ENCODE data around the gene ZNRF3. TPM values are rescaled to one million over a fixed set of nuclear protein-coding genes. Genes with fewer than 3 reads are reported as not detected.

The ZNRF3 gene
- polyA plus RNA-seq, 1 donor (not counting 4 experiments of a cell fraction or from before 2014, with no cell fraction given): 2.6 TPM

DNA sequence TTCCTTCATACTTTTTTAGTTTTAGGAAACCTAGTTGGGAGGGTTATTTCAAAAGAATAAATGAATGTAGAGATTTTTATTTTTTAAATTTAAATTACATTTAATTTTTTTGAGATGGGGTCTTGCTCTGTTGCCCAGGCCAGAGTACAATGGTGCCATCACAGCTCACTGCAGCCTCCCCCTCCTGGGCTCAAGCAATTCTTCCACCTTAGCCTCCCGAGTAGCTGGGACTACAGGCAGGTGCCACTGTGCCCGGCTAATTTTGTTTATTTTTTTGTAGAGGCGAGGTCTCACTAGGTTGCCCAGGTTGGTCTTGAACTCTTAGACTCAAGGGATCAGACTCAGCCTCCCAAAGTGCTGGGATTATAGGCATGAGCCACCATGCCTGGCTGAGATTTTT, 32.6 kb downstream of the ZNRF3 start:
- no peak overlapping the region for H3K4me2 ChIP-seq (ENCODE audit: control insufficient read depth, extremely low read depth, insufficient read depth, low read depth, low read length)
- H3K4me3 ChIP-seq (ENCODE audit: control insufficient read depth in 2 of 3, extremely low read depth in 1 of 3, insufficient read depth in 2 of 3, low read depth in 1 of 3, low read length in 3 of 3): no peak overlapping the region
- no peaks in the 10 kb centered on the region for H3K36me3 ChIP-seq (ENCODE audit: control insufficient read depth in 2 of 2, extremely low read depth in 1 of 2, insufficient read depth in 2 of 2, low read length in 2 of 2)
- peaks cover 8% of the 10 kb centered on the region for H3K4me1 ChIP-seq (ENCODE audit: control insufficient read depth, extremely low read depth, insufficient read depth, low read length)
- no peaks in the 10 kb centered on the region for H3K9me3 ChIP-seq (ENCODE audit: control insufficient read depth, low read depth, low read length)
- no peak overlapping the region for H3K27ac ChIP-seq (ENCODE audit: control insufficient read depth, insufficient read depth, low read length)
- H4K20me1 ChIP-seq (ENCODE audit: control insufficient read depth, extremely low read depth, insufficient read depth, low read length): no peaks in the 10 kb centered on the region
- no peaks in the 10 kb centered on the region for H3K9me1 ChIP-seq (ENCODE audit: control insufficient read depth, extremely low read depth, insufficient read depth, low read length)
- peaks cover 5% of the 10 kb centered on the region for H3K79me2 ChIP-seq (ENCODE audit: control insufficient read depth, insufficient read depth, low read length)
- H3K27me3 ChIP-seq (ENCODE audit: control insufficient read depth, extremely low read depth, insufficient read depth, low read length): no peaks in the 10 kb centered on the region
- no peak overlapping the region for H2AFZ ChIP-seq (ENCODE audit: control insufficient read depth, low read length)
- dilution Hi-C loops (cut with MboI; ENCODE audit: extremely low pct_ligation_motif_present, low sequenced_read_pairs): no loop called here
- H3K9ac ChIP-seq (ENCODE audit: control insufficient read depth, extremely low read depth, insufficient read depth, low read length): no peak overlapping the region
- FAIRE-seq (no peak), DNase-seq (ENCODE audit: low read depth, low spot score) (no peak)
- no peak for TF ChIP-seq EZH2 (IDR thresholded peaks at IDR 0.05; ENCODE audit: low read length)
- TF ChIP-seq, protein P1, sequence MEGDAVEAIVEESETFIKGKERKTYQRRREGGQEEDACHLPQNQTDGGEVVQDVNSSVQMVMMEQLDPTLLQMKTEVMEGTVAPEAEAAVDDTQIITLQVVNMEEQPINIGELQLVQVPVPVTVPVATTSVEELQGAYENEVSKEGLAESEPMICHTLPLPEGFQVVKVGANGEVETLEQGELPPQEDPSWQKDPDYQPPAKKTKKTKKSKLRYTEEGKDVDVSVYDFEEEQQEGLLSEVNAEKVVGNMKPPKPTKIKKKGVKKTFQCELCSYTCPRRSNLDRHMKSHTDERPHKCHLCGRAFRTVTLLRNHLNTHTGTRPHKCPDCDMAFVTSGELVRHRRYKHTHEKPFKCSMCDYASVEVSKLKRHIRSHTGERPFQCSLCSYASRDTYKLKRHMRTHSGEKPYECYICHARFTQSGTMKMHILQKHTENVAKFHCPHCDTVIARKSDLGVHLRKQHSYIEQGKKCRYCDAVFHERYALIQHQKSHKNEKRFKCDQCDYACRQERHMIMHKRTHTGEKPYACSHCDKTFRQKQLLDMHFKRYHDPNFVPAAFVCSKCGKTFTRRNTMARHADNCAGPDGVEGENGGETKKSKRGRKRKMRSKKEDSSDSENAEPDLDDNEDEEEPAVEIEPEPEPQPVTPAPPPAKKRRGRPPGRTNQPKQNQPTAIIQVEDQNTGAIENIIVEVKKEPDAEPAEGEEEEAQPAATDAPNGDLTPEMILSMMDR (optimal IDR thresholded peaks at IDR 0.05 in 1 of 3, IDR thresholded peaks at IDR 0.05 in 1 of 3, conservative IDR thresholded peaks at IDR 0.05 in 1 of 3; ENCODE audit: extremely low read depth in 1 of 3, insufficient read depth in 2 of 3, low read length in 3 of 3): no peak

DNA sequence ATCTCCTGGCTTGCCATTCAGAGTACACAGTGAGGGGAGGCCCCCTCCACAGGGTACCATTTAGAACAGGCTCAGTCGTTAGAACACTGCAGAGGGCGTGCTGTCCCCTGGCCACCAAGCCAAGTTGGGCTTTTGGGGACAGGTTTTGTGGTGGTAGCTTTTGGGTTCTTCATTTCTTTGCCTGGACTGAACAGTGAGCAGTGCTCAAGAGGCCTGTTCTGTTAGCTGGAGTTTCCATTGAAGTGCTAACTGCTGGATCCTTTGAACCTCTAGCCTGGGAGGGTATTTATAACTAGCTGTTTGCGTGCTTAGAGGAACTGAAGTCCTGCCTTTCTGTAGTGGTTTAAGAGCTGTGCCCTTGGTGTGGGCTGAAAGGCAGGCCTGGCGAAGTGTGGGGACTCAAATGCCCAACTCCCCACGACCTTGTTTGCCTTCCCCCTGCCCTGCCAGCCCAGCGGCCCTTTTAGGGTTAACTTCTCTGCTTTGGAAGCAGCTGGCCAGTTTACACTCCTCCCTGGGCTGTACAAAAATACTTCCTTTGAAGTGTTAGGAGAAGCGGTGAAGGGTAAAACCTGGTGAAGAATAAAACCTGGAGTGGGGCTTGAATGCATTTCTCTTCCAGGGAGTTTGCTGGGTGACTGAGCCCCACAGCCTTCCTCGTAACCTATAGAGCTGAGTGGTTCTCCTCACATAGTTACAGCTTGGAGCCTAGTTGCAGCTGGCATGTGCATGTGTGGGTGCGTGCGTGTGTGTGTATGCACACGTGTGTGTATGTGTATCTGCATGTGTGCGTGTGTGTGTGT, 34.6 kb downstream of the ZNRF3 start:
- no peak overlapping the region for H3K4me3 ChIP-seq (ENCODE audit: control insufficient read depth in 2 of 3, extremely low read depth in 1 of 3, insufficient read depth in 2 of 3, low read depth in 1 of 3, low read length in 3 of 3)
- H3K4me2 ChIP-seq (ENCODE audit: control insufficient read depth, extremely low read depth, insufficient read depth, low read depth, low read length): no peak overlapping the region
- dilution Hi-C loops (cut with MboI; ENCODE audit: extremely low pct_ligation_motif_present, low sequenced_read_pairs): no loop called here
- H3K9ac ChIP-seq (ENCODE audit: control insufficient read depth, extremely low read depth, insufficient read depth, low read length): no peak overlapping the region
- H3K9me1 ChIP-seq (ENCODE audit: control insufficient read depth, extremely low read depth, insufficient read depth, low read length): no peaks in the 10 kb centered on the region
- no peak overlapping the region for H2AFZ ChIP-seq (ENCODE audit: control insufficient read depth, low read length)
- H3K4me1 ChIP-seq (ENCODE audit: control insufficient read depth, extremely low read depth, insufficient read depth, low read length): peaks cover 22% of the 10 kb centered on the region
- H3K27ac ChIP-seq (ENCODE audit: control insufficient read depth, insufficient read depth, low read length): no peak overlapping the region
- H3K27me3 ChIP-seq (ENCODE audit: control insufficient read depth, extremely low read depth, insufficient read depth, low read length): no peaks in the 10 kb centered on the region
- FAIRE-seq: no peak
- no peak for DNase-seq (ENCODE audit: low read depth, low spot score)
- H3K79me2 ChIP-seq (ENCODE audit: control insufficient read depth, insufficient read depth, low read length): peaks cover 7% of the 10 kb centered on the region
- H3K36me3 ChIP-seq (ENCODE audit: control insufficient read depth in 2 of 2, extremely low read depth in 1 of 2, insufficient read depth in 2 of 2, low read length in 2 of 2): no peaks in the 10 kb centered on the region
- H4K20me1 ChIP-seq (ENCODE audit: control insufficient read depth, extremely low read depth, insufficient read depth, low read length): peaks cover 3% of the 10 kb centered on the region
- no peaks in the 10 kb centered on the region for H3K9me3 ChIP-seq (ENCODE audit: control insufficient read depth, low read depth, low read length)
- TF ChIP-seq, protein P1 (optimal IDR thresholded peaks at IDR 0.05 in 1 of 3, IDR thresholded peaks at IDR 0.05 in 1 of 3, conservative IDR thresholded peaks at IDR 0.05 in 1 of 3; ENCODE audit: extremely low read depth in 1 of 3, insufficient read depth in 2 of 3, low read length in 3 of 3): no peak
- no peak for TF ChIP-seq EZH2 (IDR thresholded peaks at IDR 0.05; ENCODE audit: low read length)
